ENCODE results near the gene ZNF500.
A peak's percentile ranks its signal among the peaks of the same experiment; 100 is the strongest.
"Not testable (repeated sequence)": the region's sequence is repeated elsewhere in the genome, so short reads cannot be mapped to it uniquely, and the experiment has no call there.

Gene ZNF500

DNA sequence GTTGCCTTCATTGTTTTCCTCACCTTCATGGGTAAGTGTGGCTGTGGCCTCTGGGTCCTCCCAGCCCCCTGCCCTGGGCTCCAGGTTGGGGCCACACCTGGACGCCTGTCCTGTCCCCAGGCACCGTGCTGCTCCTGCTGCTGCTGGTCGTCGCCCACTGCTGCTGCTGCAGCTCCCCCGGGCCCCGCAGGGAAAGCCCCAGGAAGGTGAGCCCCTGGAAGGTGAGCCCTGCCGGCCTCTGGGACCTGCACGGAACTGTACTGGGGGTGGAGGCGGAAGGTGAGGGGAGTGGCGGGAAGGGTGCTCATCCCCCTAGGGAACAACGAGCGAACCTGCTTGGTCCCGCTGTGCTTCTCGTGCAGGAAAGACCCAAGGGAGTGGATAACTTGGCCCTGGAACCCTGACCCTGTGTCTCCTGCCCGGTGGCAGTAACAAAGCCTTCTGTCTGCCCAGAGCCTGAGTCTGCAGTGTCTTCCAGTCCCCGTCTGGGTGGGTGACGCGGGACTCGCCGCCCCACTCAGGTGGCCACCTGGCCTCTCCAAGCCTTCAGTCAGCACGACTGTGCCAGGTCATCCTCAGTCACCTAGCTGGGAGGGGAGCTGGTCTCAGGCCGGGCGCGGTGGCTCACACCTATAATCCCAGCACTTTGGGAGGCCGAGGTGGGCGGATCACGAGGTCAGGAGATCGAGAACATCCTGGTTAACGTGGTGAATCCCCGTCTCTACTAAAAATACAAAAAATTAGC, 29.0 kb upstream of the ZNF500 start:
- no peak for DNase-seq

GRCh38 chr16:4795181-4795827, 28.3 kb upstream of the ZNF500 start, which contains the start of gene SMIM22:
SMIM22 (plus strand) TSS chr16:4795369; CDS start chr16:4795735, 366 bp downstream.
- DNase-seq = no peak

- no peak for DNase-seq
These were observed 26.1 kb upstream of the ZNF500 start for GRCh38 chr16:4792951-4793513.

GRCh38 chr16:4790871-4791270, 23.9 kb upstream of the ZNF500 start:
- DNase-seq = peak; percentile 47

DNA sequence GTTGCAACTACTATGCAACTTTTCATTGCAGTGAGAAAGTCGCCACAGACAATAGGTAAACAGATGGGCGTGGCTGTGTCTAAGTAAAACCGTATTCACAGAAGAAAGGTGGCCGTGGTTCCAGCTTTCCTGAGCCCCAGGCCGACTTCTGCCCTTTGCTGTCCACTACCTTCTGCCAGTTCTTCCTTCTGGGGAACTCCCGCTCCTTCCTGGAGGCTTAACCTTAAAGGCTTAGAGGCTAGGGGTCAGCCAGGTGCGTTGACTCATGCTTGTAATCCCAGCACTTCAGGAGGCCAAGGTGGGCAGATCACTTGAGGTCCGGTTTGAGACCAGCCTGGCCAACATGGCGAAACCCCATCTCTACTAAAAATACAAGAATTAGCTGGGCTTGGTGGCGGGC, 23.3 kb upstream of the ZNF500 start:
- DNase-seq = no peak

GRCh38 chr16:4788910-4789309, 21.9 kb upstream of the ZNF500 start:
- no peak for DNase-seq

GRCh38 chr16:4788489-4788889, 21.5 kb upstream of the ZNF500 start:
- no peak for DNase-seq

DNA sequence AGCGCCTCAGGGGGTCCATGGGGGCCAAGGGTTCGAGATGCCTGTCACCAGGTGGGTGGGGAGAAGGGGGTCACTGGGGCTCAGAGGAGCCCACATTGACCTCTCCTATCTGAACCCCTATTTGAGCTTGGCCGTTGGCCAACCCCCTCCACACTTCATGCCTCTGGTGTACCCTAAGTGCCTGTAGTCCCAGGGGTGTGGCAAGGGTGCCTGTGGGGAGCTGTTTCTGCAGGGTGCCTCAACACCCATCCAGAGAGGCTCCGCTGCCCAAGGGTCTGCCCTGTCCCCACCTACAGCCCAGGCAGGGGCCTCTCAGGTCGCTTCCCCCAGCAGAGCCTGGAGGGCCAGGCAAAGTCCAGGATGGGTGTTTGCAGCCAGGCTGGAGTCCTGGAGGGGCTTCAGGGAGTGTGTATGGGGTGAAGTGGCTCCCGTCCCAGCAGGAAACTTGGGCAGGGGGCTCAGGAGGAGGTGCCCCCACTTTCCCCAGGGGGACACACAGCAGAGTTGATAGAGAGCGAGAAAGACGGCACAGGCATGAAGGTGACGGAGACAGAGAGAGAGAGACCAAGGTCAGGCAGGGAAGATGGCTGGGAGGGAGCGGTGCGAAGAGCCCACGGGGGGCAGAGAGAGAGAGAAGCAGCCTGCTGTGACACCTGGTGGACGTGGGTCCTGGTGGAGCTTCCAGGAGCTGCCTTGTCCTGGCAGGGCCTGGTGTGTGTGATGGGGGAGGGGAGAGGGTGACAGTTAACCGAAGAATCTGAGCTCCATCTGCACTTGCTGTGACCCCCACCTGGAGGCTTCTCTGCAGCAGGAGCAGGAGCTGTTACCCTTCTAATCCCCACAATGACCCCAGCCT, 20.9 kb upstream of the ZNF500 start, which contains the start of gene SEPTIN12:
SEPTIN12 (minus strand) TSS at position 719 of the 856 bp plus-strand sequence; CDS start at position 19, 700 bp downstream.
- DNase-seq = no peak

DNA sequence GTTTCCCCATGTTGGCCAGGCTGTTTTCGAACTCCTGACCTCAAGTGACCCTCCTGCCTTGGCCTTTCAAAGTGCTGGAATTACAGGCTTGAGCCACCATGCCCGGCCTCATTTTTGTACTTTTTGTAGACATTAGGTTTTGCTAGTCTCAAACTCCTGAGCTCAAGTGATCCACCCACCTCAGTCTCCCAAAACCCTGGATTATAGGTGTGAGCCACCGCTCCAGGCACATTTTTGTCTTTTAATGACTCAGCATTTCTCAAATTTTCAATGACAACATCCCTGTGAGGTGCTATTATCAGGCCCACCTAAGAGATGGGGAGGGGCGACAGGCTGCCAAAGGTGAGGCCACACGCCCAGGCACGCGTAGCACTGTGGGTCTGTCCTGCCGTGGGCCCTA, 20.1 kb upstream of the ZNF500 start:
- no peak for DNase-seq

DNA sequence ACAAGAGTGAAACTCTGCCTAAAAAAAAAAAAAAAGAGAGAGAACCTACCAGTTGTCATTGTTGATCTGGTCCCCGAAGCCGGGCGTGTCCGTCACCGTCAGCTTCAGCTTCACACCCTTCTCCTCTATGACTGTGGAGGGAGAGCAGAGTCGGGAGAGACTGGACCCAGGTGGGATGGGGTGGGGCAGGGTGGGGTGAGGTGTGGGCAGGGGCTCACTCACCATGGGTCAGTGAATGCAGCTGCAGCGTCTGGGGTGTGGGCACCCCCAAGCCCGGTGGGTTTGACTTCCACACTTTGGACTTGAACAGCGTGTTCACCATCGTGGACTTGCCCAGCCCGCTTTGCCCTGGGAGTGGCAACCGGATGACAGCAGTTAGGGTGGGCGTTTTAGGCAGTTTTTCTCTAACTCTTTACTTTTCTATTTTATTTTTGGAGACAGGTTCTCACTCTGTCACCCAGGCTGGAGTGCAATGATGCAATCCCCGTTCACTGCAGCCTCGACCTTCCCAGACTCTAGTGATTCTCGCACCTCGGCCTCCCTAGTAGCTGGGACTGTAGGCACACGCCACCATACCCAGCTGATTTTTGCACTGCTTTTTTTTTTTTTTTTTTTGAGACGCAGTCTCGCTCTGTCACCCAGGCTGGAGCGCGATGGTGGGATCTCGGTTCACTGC, 18.9 kb upstream of the ZNF500 start:
- DNase-seq = no peak

- not testable (repeated sequence) for DNase-seq
These were observed 17.6 kb upstream of the ZNF500 start for GRCh38 chr16:4784444-4784987.

- no peak for DNase-seq
These were observed 17.0 kb upstream of the ZNF500 start for GRCh38 chr16:4783951-4784336.

DNA sequence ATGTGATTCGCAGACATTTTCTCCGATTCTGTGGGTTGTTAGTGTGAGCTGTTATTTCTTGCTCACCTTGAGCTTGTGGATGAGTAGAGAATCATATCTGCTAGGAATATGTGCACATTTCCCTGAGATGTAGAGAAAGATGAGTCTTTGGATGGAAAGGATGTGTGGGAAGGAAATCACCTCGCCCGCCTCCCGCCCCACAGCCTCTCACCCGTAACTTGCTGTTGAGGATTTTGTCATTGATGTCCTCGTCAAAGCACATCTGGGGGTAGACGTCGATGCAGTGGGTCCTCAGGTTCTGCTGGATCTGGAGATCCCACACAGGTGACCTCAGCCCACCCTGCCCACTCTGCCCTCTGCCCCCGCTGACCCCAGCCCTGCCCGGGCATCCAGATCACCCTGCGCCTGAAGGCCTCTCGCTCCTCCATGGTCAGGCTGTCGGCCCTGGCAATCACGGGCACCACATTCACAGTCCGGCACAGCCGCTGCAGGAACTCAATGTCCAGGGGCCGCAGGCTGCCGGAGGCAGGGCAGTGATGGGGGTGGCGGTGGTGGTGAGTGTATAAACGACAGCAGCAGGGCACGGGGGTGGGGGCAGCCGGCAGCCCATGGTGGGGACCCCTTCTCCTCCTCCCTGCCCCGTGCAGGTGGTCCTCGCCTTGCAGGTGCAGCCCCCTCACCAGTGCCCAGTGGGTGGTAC, 16.4 kb upstream of the ZNF500 start:
- DNase-seq = no peak

DNA sequence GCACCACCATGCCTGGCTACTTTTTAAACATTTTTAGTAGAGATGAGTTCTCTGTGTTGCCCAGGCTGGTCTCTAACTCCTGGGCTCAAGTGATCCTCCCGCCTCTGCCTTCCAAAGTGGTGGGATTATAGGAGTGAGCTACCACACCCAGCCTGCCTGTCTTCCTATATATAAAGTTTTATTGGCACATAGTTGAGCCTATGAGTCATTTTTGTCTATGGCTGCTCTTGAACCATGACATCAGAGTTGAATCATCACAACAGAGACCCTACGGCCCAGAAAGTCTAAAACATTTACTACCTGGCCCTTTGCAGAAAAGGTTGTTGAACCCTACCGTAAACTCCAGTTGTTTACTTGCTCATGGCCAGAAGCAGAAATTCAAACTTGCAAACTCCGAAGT, 13.3 kb upstream of the ZNF500 start:
- DNase-seq = peak; percentile 26

GRCh38 chr16:4778050-4778392, 11.1 kb upstream of the ZNF500 start:
- DNase-seq = no peak

GRCh38 chr16:4777339-4778049, 10.5 kb upstream of the ZNF500 start:
- DNase-seq = peak; percentile 9

DNA sequence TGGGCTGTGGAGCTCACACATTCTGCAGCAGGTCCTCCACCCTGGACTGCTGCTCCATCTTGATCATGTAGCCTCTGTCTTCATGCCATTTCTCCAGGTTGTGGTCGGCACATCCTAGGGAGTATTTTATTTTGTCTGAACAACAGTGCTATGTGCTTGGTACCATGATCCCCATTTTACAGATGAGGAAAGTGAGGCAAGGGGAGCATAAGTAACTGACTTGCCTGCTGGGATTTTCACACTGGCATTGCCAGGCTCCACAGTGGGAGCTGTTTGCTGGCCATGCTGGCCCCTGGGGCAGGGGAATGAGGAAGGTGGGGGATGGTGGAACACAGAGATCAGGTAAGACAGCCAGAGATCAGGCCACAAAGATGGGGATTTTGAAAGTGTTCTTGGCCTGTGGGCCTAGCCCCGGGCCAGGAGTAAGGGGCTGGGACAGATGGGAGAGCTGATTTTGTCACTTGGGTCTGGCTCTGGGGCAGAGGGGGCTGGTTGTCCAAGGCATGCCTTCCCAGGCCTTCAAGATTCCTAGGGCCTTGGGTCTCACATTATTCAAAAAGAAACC, 9.3 kb upstream of the ZNF500 start:
- DNase-seq = no peak

DNA sequence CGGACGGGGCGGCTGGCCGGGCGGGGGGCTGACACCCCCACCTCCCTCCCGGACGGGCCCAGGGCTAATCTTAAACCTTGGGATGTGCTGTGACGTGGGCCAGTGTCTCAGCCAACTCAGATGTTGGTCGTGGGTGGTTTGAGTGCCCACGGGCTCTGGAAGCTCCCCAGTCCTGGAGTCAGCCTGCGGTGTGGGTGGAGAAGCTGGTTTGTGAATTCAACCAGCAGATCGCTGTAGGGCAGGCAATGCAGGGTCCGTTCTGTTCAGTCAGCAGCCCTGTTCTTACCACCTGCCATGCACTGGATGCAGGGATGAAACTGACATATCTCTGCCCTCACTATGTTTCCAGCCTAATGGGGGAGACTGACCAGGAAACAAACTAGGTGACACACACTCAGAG, 8.0 kb upstream of the ZNF500 start:
- no peak for DNase-seq

DNA sequence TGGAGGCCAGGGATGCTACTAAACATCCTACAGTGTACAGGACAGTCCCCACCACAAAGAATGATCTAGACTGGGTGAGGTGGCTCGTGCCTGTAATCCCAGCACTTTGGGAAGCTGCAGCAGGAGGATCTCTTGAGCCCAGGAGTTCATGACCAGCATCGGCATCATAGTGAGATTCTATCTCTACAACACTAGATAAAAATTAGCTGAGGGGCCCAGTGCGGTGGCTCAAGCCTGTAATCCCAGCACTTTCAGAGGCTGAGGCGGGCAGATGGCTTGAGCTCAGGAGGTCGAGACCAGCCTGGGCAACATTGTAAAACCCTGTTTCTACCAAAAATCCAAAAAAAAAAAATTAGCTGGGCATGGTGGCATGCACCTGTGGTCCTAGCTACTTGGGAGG, 5.4 kb upstream of the ZNF500 start:
- no peak for DNase-seq

- DNase-seq = no peak
These were observed 4.7 kb upstream of the ZNF500 start for GRCh38 chr16:4771646-4772045.

- DNase-seq = no peak
These were observed 2.3 kb upstream of the ZNF500 start for GRCh38 chr16:4769306-4769638.
